Right lung (tissue), 5 donors: ENCODE measurements around the gene SKOR1. TPM values are rescaled to one million over a fixed set of nuclear protein-coding genes. Genes with fewer than 3 reads are reported as not detected.
A peak's percentile ranks its signal among the peaks of the same experiment; 100 is the strongest.

ENCODE experiments used
- DNase-seq, 2 donors: peaks; one replicate each; pipeline ENCODE4 v3.0.0-alpha.2; 2013
- polyA plus RNA-seq, 5 donors: library from polyadenylated mRNA; unstranded; fragments of 120-200 nt; gene quantifications; one replicate each; pipeline versions ENCODE4 v1.2.1 to v1.2.3, GENCODE V29; 2013; ENCODE audit warnings: inconsistent platforms in 1 of 5, low replicate concordance in 1 of 5; ENCODE audit not compliant: insufficient read length in 5 of 5, insufficient read depth in 1 of 5

The SKOR1 gene
- polyA plus RNA-seq, 5 donors: 0.28 to 0.79 (median 0.43) TPM

- no peak for DNase-seq
Observed at GRCh38 chr15:67829647-67830504, 4.6 kb downstream of the SKOR1 start.

GRCh38 chr15:67831363-67831762 is 6.1 kb downstream of the SKOR1 start:
- DNase-seq: no peak

GRCh38 chr15:67832031-67832551 is 6.8 kb downstream of the SKOR1 start:
- no peak for DNase-seq

GRCh38 chr15:67832897-67833709 is 7.8 kb downstream of the SKOR1 start:
- DNase-seq: no peak

- no peak for DNase-seq
Observed at GRCh38 chr15:67833710-67834511, 8.6 kb downstream of the SKOR1 start.

- DNase-seq: no peak
Observed at GRCh38 chr15:67834581-67835296, 9.4 kb downstream of the SKOR1 start.

- DNase-seq: no peak
Observed at GRCh38 chr15:67835297-67836133, 10.2 kb downstream of the SKOR1 start.

- no peak for DNase-seq
Observed at GRCh38 chr15:67836134-67836455, 10.8 kb downstream of the SKOR1 start.

GRCh38 chr15:67836477-67836876 is 11.2 kb downstream of the SKOR1 start:
- no peak for DNase-seq

- DNase-seq: no peak
Observed at GRCh38 chr15:67836955-67837354, 11.6 kb downstream of the SKOR1 start.

GRCh38 chr15:67838789-67839332 is 13.6 kb downstream of the SKOR1 start:
- no peak for DNase-seq

GRCh38 chr15:67839499-67839928 is 14.2 kb downstream of the SKOR1 start:
- no peak for DNase-seq

- peak; percentile 97 for DNase-seq
Observed at GRCh38 chr15:67839929-67840748, 14.8 kb downstream of the SKOR1 start, which contains the start of gene RNU6-1. Gene RNU6-1 (minus strand): TSS chr15:67840045.

GRCh38 chr15:67840749-67841512 is 15.6 kb downstream of the SKOR1 start:
- no peak for DNase-seq

GRCh38 chr15:67841513-67841762 is 16.1 kb downstream of the SKOR1 start:
- DNase-seq: no peak

- no peak for DNase-seq
Observed at GRCh38 chr15:67843092-67843501, 17.8 kb downstream of the SKOR1 start.

- DNase-seq: no peak
Observed at GRCh38 chr15:67843571-67844387, 18.5 kb downstream of the SKOR1 start.

- DNase-seq: no peak
Observed at GRCh38 chr15:67845974-67846373, 20.7 kb downstream of the SKOR1 start.
